ENCODE results near the gene MAGI2.
"Not testable (repeated sequence)": the region's sequence is repeated elsewhere in the genome, so short reads cannot be mapped to it uniquely, and the experiment has no call there.

MAGI2 gene

GRCh38 chr7:78636727-78637126, 816.7 kb downstream of the MAGI2 start:
- no peak for DNase-seq (ENCODE audit: low spot score)

GRCh38 chr7:78635026-78635793, 818.3 kb downstream of the MAGI2 start:
- DNase-seq (ENCODE audit: low spot score), result no peak

GRCh38 chr7:78634093-78634492, 819.4 kb downstream of the MAGI2 start:
- DNase-seq (ENCODE audit: low spot score), result no peak

- no peak for DNase-seq (ENCODE audit: low spot score)
These were observed 832.5 kb downstream of the MAGI2 start for GRCh38 chr7:78620920-78621319.

- DNase-seq (ENCODE audit: low spot score), result no peak
These were observed 836.9 kb downstream of the MAGI2 start for GRCh38 chr7:78616539-78616938.

- no peak for DNase-seq (ENCODE audit: low spot score)
These were observed 844.2 kb downstream of the MAGI2 start for GRCh38 chr7:78609281-78609680.

GRCh38 chr7:78607099-78607498, 846.4 kb downstream of the MAGI2 start:
- no peak for DNase-seq (ENCODE audit: low spot score)

GRCh38 chr7:78605119-78605518, 848.3 kb downstream of the MAGI2 start:
- DNase-seq (ENCODE audit: low spot score), result no peak

- DNase-seq (ENCODE audit: low spot score), result no peak
These were observed 851.7 kb downstream of the MAGI2 start for GRCh38 chr7:78601728-78602127.

- DNase-seq (ENCODE audit: low spot score), result no peak
These were observed 859.3 kb downstream of the MAGI2 start for GRCh38 chr7:78594156-78594555.

GRCh38 chr7:78588393-78588792, 865.1 kb downstream of the MAGI2 start:
- DNase-seq (ENCODE audit: low spot score), result no peak

GRCh38 chr7:78587443-78588044, 865.9 kb downstream of the MAGI2 start:
- no peak for DNase-seq (ENCODE audit: low spot score)

- no peak for DNase-seq (ENCODE audit: low spot score)
These were observed 867.5 kb downstream of the MAGI2 start for GRCh38 chr7:78585980-78586379.

- no peak for DNase-seq (ENCODE audit: low spot score)
These were observed 874.8 kb downstream of the MAGI2 start for GRCh38 chr7:78578686-78579085.

- not testable (repeated sequence) for DNase-seq (ENCODE audit: low spot score)
These were observed 876.1 kb downstream of the MAGI2 start for GRCh38 chr7:78577174-78577952.

- DNase-seq (ENCODE audit: low spot score), result no peak
These were observed 877.2 kb downstream of the MAGI2 start for GRCh38 chr7:78576236-78576635.

GRCh38 chr7:78571292-78571691, 882.2 kb downstream of the MAGI2 start:
- DNase-seq (ENCODE audit: low spot score), result no peak

- no peak for DNase-seq (ENCODE audit: low spot score)
These were observed 884.8 kb downstream of the MAGI2 start for GRCh38 chr7:78568690-78569089.

GRCh38 chr7:78567836-78568235, 885.6 kb downstream of the MAGI2 start:
- no peak for DNase-seq (ENCODE audit: low spot score)

- no peak for DNase-seq (ENCODE audit: low spot score)
These were observed 887.7 kb downstream of the MAGI2 start for GRCh38 chr7:78565784-78566183.

GRCh38 chr7:78563191-78563590, 890.3 kb downstream of the MAGI2 start:
- no peak for DNase-seq (ENCODE audit: low spot score)

- DNase-seq (ENCODE audit: low spot score), result no peak
These were observed 891.3 kb downstream of the MAGI2 start for GRCh38 chr7:78562191-78562590.

- no peak for DNase-seq (ENCODE audit: low spot score)
These were observed 894.9 kb downstream of the MAGI2 start for GRCh38 chr7:78558566-78558965.

All from CD4-positive, alpha-beta T cell treated with Interleukin-15 for 4 hours (primary cell).